MM.1S (cell line): ENCODE data around the gene GABRA1.

Experiments
- DNase-seq: peaks from one replicate; pipeline ENCODE4 v3.0.0-alpha.2; 2015
- H2AFZ ChIP-seq: fragments of 300-600 bp; sonication (generic); 2 replicates; pipeline ENCODE4 v1.6.0; 2016; ENCODE audit warnings: antibody characterized with exemption, low read length
- H3F3A ChIP-seq: fragments of 300-600 bp; sonication (generic); 2 replicates; pipeline ENCODE4 v1.6.1; 2016; ENCODE audit warnings: mild to moderate bottlenecking, antibody characterized with exemption, low read length, moderate library complexity, mixed read lengths; ENCODE audit not compliant: insufficient read depth
- H3K27ac ChIP-seq: fragments of 300-600 bp; sonication (generic); 2 replicates; pipeline ENCODE4 v1.5.1; 2016; ENCODE audit warnings: mild to moderate bottlenecking, low read length
- H3K27me3 ChIP-seq: fragments of 300-600 bp; sonication (generic); replicated peaks from 2 replicates; pipeline ENCODE4 v1.6.0; 2016; ENCODE audit warnings: low read length; ENCODE audit not compliant: insufficient read depth
- H3K36me3 ChIP-seq: fragments of 300-600 bp; sonication (generic); replicated peaks from 2 replicates; pipeline ENCODE4 v1.6.1; 2016; ENCODE audit warnings: mild to moderate bottlenecking, low read length, mixed read lengths; ENCODE audit not compliant: insufficient read depth
- H3K4me1 ChIP-seq: fragments of 300-600 bp; sonication (generic); 2 replicates; pipeline ENCODE4 v1.6.1; 2016; ENCODE audit warnings: low read length, mixed read lengths
- H3K4me2 ChIP-seq: fragments of 300-600 bp; sonication (generic); 2 replicates; pipeline ENCODE4 v1.6.0; 2016; ENCODE audit warnings: low read depth, low read length
- H3K4me3 ChIP-seq: fragments of 300-600 bp; sonication (generic); 2 replicates; pipeline ENCODE4 v1.5.1; 2016; ENCODE audit warnings: low read length, mixed read lengths
- H3K79me2 ChIP-seq: fragments of 300-600 bp; sonication (generic); 2 replicates; pipeline ENCODE4 v1.6.1; 2016; ENCODE audit warnings: mixed run types, low read length, mixed read lengths
- H3K9ac ChIP-seq: fragments of 300-600 bp; sonication (generic); 2 replicates; pipeline ENCODE4 v1.6.1; 2016; ENCODE audit warnings: low read length, mixed read lengths
- H3K9me2 ChIP-seq: fragments of 300-600 bp; sonication (generic); replicated peaks from 2 replicates; pipeline ENCODE4 v1.6.1; 2016; ENCODE audit warnings: mild to moderate bottlenecking, low read length, mixed read lengths; ENCODE audit not compliant: insufficient read depth
- H3K9me3 ChIP-seq: fragments of 300-600 bp; sonication (generic); replicated peaks from 2 replicates; pipeline ENCODE4 v1.6.1; 2016; ENCODE audit warnings: mild to moderate bottlenecking, low read length, mixed read lengths; ENCODE audit not compliant: insufficient read depth
- H4K20me1 ChIP-seq: fragments of 300-600 bp; sonication (generic); 2 replicates; pipeline ENCODE4 v1.6.1; 2016; ENCODE audit warnings: mild to moderate bottlenecking, low read length, moderate library complexity, mixed read lengths; ENCODE audit not compliant: insufficient read depth
- EZH2 ChIP-seq: fragments of 300-600 bp; sonication (generic); optimal IDR thresholded peaks from 2 replicates; pipeline ENCODE3; 2017; ENCODE audit warnings: low read depth, mild to moderate bottlenecking, antibody characterized with exemption, low read length, mixed read lengths
- EZH2phosphoT487 ChIP-seq: fragments of 300-600 bp; sonication (generic); IDR thresholded peaks from 2 replicates; pipeline ENCODE4 v1.6.1; 2018; ENCODE audit warnings: antibody characterized with exemption, low read length
- TF ChIP-seq, protein P1 (sequence below): fragments of 300-600 bp; sonication (generic); IDR thresholded peaks from 2 replicates; pipeline ENCODE4 v1.5.1; 2016; ENCODE audit warnings: antibody characterized with exemption, low read length, mixed read lengths

The GABRA1 gene

DNA sequence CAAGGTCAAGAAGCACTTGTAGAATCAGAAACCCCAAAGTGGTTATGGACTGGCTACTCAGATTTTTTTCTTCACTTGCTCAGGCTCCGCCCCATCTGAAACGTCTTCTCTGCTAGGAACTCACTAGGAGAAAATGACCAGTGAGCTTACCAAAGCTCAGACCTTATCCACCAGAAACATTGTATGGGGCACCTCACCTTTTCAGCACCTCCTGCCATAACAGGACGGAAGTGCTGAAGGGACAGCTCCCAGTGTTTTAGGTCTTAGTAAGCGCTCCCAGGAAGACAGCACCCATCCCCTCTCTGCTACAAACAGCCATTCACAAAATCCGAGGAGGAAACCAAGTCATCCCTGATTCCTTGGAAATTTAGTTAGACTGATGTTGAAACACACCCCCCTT, 1.2 kb upstream of the GABRA1 start:
- no peak overlapping the region for H3K27ac ChIP-seq
- H4K20me1 ChIP-seq, result no peaks in the 10 kb centered on the region
- TF ChIP-seq EZH2phosphoT487 (no peak), EZH2 (no peak)
- TF ChIP-seq, protein P1, sequence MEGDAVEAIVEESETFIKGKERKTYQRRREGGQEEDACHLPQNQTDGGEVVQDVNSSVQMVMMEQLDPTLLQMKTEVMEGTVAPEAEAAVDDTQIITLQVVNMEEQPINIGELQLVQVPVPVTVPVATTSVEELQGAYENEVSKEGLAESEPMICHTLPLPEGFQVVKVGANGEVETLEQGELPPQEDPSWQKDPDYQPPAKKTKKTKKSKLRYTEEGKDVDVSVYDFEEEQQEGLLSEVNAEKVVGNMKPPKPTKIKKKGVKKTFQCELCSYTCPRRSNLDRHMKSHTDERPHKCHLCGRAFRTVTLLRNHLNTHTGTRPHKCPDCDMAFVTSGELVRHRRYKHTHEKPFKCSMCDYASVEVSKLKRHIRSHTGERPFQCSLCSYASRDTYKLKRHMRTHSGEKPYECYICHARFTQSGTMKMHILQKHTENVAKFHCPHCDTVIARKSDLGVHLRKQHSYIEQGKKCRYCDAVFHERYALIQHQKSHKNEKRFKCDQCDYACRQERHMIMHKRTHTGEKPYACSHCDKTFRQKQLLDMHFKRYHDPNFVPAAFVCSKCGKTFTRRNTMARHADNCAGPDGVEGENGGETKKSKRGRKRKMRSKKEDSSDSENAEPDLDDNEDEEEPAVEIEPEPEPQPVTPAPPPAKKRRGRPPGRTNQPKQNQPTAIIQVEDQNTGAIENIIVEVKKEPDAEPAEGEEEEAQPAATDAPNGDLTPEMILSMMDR, result no peak
- H3K9me3 ChIP-seq, result no peaks in the 10 kb centered on the region
- no peaks in the 10 kb centered on the region for H3K9me2 ChIP-seq
- H3F3A ChIP-seq, result no peaks in the 10 kb centered on the region
- no peak overlapping the region for H3K9ac ChIP-seq
- H3K4me3 ChIP-seq, result no peak overlapping the region
- peak; percentile 36 for DNase-seq
- H3K27me3 ChIP-seq, result no peaks in the 10 kb centered on the region
- H3K79me2 ChIP-seq, result no peaks in the 10 kb centered on the region
- H3K4me2 ChIP-seq, result no peak overlapping the region
- no peaks in the 10 kb centered on the region for H3K36me3 ChIP-seq
- H3K4me1 ChIP-seq, result no peaks in the 10 kb centered on the region
- no peak overlapping the region for H2AFZ ChIP-seq

DNA sequence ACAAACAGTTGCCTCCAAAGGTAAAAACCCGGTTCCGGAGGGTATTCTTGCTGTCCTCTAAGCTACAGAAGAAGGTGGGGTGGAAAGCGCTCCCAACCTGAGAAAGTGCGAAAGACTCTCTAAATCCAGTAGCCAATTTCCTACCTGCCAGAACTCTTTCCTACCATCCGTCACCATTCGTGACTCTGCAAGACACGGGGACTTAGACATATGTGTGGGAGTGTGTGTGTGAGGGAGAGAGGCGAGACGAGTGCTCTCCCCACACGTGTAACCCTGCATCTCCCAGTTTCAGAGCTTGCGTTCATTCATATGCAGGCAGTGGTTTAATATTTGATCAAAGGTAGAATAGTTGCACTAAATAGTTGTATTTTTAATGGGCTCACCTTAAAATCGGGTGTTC, 473 bp upstream of the GABRA1 start:
- no peak for DNase-seq
- no peaks in the 10 kb centered on the region for H3K36me3 ChIP-seq
- no peaks in the 10 kb centered on the region for H3K27me3 ChIP-seq
- H3K4me3 ChIP-seq, result no peak overlapping the region
- H3K9me3 ChIP-seq, result no peaks in the 10 kb centered on the region
- TF ChIP-seq EZH2phosphoT487 (no peak), EZH2 (no peak)
- TF ChIP-seq, protein P1, result no peak
- H4K20me1 ChIP-seq, result no peaks in the 10 kb centered on the region
- H3K79me2 ChIP-seq, result no peaks in the 10 kb centered on the region
- H3K4me1 ChIP-seq, result no peaks in the 10 kb centered on the region
- H3K27ac ChIP-seq, result no peak overlapping the region
- H3K9ac ChIP-seq, result no peak overlapping the region
- no peaks in the 10 kb centered on the region for H3K9me2 ChIP-seq
- no peak overlapping the region for H3K4me2 ChIP-seq
- H3F3A ChIP-seq, result no peaks in the 10 kb centered on the region
- H2AFZ ChIP-seq, result no peak overlapping the region

DNA sequence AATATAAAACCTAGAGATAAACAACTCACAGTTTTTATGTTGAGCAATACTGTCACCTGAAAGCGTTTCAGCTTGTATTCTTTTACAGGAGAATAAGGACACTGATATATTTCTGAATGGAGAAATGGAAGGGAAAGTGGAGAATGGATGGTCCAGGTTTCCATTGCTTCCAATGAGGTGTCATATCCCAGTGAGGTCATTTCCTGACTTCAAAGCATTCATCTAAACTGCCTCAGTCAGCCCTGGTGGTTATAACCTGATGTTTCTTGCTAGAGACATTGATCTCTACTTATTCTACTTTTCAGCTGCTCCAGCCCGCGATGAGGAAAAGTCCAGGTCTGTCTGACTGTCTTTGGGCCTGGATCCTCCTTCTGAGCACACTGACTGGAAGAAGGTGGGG, 2.6 kb downstream of the GABRA1 start:
- Histone ChIP-seq H2AFZ (no peak overlapping the region), H3K36me3 (no peaks in the 10 kb centered on the region), H3K9ac (no peak overlapping the region), H4K20me1 (no peaks in the 10 kb centered on the region), H3K79me2 (no peaks in the 10 kb centered on the region), H3K27me3 (no peaks in the 10 kb centered on the region), H3F3A (no peaks in the 10 kb centered on the region), H3K4me3 (no peak overlapping the region), H3K9me3 (no peaks in the 10 kb centered on the region), H3K27ac (no peak overlapping the region), H3K4me1 (no peaks in the 10 kb centered on the region), H3K4me2 (no peak overlapping the region), H3K9me2 (no peaks in the 10 kb centered on the region)
- DNase-seq, result no peak
- TF ChIP-seq EZH2phosphoT487, result no peak
- TF ChIP-seq, protein P1, result no peak
